Activated CD8-positive, alpha-beta memory T cell treated with anti-CD3 and anti-CD28 coated beads, Interleukin-2, amount 50 U/mL, for 1 hour (primary cell): Measurements from ENCODE around the gene IGFL3.
"Not testable (repeated sequence)": the region's sequence is repeated elsewhere in the genome, so short reads cannot be mapped to it uniquely, and the experiment has no call there.

Experiments
- DNase-seq: peaks from one replicate; pipeline ENCODE4 v3.0.0-alpha.2; 2020; ENCODE audit errors: extremely low read depth

IGFL3 gene

DNA sequence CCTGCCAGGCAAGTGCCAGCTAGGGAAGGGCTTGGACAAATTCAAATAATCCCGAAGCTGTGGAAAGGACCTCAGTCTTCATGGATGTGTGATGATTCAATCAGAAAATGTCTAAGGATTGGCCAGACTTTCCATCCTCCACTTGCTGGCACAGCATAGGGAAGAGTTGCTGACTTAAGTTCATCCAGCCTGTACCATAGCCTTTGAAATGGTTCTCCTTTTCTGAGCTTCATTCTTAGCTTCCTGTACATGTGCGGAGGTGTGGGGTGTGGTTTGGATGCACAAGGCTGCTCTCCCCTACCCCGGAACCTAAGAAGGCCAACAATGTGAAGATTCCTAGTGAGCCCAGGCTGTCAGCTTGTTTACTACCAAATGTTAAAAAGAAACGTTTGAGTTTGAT, 959 bp upstream of the IGFL3 start:
- DNase-seq: no peak

DNA sequence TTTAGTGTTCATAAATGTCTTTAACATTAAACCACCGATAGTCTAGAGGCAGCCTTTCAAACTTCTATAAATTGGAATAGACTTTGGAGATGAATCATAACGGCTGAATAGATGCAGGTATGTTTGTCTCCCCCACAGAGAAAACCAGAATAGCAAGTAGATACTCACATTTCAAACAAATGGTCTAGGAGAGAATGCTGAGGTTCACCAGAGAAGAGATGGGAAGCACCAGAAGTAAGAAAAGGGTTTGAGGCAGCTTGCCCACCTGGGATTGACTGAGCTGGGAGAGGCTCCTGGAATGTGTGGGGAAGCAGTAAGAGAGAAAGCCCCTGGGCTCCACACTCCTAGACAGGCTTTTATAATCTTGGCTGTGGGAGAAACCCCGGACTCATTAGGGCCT, 6.4 kb downstream of the IGFL3 start:
- no peak for DNase-seq

- no peak for DNase-seq
Measured at GRCh38 chr19:46116121-46116520, 8.4 kb downstream of the IGFL3 start.

- no peak for DNase-seq
Measured at GRCh38 chr19:46115396-46116106, 8.9 kb downstream of the IGFL3 start.

- DNase-seq: no peak
Measured at GRCh38 chr19:46113726-46114125, 10.8 kb downstream of the IGFL3 start.

DNA sequence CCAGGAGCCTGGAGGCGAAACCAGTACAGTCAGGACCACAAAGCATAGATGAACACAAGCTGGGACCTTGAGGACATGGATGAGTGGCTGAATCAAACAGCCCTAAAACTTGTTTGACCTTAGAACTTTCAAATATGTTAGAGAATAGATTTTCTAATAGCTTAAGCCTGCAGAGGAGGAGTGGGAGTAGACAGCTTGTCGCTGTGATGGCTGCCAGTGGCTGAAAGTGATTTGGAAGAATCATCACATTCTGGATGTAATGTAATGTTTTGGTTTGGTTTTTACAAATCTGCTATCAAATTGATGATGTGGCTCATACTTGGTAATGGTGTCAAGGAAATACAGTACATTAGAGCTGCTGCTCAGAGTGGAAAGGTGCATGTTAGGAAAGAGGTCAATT, 12.0 kb downstream of the IGFL3 start:
- no peak for DNase-seq

DNA sequence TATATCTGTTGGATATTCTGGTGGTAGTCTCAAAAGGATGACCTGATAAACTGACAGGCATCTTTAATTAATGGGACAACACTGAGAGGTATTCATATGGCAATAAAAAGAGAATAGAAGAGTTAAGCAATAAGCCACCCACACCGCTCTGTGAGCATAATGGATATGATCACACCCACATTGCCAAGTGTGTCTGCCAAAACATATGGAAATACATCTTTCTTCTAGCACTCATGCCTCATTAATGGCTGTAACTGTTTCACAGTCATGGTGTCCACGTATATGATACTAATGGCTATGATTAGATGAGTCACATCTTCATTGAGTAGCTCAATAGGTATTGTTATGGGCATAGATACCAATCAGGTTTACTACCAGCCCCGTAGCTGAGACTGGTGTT, 13.1 kb downstream of the IGFL3 start:
- DNase-seq: no peak

- no peak for DNase-seq
Measured at GRCh38 chr19:46109876-46110275, 14.6 kb downstream of the IGFL3 start.

DNA sequence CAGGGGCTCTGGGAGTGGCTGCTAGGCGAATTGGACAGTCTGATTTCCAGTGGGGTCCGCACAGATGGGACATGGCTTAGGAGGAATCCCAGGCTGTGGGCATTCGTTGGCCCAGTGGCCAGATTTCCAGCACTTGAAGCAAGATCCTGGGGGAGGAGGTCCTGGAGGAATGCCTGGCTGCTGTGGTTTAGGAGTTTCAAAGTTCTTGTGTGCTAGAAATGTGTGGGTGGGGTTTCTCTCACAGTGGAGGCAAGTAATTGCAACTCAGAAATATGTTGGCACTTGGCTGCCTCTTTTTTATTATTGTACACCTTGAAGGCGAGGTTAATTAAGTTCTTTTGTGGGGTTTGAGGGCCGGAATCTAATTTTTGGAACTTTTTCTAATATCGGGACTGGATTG, 17.1 kb downstream of the IGFL3 start:
- DNase-seq: no peak

GRCh38 chr19:46102333-46102732, 22.2 kb downstream of the IGFL3 start:
- DNase-seq: not testable (repeated sequence)

- no peak for DNase-seq
Measured at GRCh38 chr19:46101293-46101692, 23.2 kb downstream of the IGFL3 start.

DNA sequence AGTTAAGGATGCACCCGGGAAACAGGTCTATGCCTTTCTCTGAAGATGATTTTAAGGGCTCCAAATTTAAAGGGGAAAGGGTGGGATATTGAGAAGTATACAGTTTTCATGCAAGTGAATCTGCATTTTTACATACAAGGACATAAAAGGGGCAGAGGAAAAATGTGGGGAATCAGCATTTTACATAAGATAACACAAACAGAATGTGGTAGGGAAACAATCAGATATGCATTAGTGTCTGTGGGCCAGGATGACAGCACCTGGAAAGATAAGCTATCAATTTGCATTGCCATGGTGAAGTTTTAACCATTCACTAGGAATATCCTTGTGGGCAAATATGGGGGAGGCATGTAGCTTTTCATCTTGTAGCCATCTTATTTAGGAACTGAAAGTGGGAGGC, 24.1 kb downstream of the IGFL3 start:
- DNase-seq: no peak

- no peak for DNase-seq
Measured at GRCh38 chr19:46090444-46090843, 34.0 kb downstream of the IGFL3 start.

DNA sequence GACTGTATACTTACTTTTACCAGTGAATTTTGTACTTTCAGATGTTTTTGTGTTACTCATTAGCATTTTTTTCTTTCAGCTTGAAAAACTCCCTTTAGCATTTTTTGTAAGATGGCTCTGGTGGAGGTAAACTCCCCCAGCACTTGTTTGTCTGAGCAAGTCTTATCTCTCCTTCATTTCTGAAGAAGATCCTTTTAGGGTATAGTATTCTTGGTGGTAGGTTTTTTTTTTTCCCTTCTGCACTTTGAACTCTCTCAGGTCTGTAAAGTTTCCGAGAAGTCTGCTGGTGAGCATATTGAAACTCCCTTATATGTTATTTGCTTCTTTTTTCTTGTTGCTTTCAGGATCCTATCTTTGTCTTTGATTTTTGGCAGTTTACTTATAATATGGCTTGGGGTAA, 35.1 kb downstream of the IGFL3 start:
- DNase-seq: no peak

DNA sequence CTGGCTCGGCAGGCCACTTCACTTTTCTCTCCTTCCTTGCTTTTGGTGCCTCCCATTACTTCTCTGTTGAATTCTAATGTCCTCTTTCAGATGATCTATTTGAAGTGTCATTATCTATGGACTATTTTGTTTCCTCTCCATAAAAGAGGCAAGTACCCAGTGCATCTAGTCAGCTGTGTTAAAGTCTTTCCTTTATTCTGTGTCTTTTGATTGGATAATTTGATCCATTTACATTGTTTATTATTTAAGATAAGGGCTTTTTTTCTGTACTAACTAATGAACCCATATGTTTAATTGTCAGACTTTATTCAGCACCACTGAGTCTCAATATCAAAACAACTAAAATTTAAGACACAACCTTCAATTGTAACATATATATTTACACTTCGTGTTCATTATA, 36.4 kb downstream of the IGFL3 start:
- DNase-seq: no peak

DNA sequence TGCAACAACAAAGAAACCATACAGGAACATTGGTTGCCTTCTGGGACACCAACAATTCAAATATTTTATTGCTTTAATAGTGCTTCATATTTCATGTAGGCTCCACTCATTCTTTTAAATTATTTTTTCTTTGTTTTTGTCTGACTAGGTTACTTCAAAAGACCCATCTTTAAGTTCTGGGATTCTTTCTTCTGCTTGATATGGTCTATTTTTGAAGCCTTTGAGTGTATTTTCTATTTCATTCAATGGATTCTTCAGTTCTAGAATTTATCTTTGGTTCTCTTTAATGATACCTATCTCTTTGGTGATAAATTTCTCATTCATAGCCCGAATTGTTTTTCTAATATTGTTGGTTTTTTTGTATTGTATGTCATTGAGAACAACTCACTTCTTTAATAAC, 38.6 kb downstream of the IGFL3 start:
- DNase-seq: no peak

- DNase-seq: no peak
Measured at GRCh38 chr19:46082728-46083050, 41.8 kb downstream of the IGFL3 start.

DNA sequence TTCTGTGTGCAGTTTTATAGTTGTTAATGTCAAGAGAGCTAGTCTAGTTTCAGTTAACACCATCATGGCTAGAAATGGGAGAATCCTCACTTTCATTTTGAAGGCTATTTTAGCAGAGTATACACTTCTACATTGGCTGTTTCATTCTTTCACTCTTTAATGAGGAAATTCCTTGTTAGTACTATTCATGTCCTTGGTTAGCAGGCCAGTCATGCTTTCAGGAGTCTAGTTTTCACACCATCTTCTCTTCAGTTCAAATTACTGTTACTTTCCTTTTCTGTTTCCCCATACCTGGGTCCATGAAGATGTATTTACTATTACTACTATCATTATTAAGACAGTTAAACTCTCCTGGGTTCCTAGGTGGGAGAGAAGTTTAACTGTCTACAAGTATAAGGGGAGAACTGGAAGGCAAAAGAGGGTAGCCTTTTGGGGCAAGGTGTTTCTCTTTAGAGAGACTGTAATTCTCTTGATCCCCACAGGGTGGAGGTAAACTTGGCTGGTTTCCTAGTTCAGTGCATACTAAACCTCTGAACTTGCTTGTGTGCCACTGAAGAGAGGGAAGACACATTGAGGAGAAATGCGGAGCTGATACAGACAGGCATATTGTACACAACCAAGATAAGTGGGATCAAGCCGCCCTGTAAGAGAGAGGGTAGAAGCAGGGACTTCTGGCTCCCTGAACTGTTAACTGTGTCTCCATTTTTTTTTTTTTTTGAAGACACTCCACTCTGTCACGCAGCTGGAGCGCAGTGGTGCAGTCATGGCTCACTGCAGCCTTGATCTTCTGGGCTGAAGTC, 42.4 kb downstream of the IGFL3 start:
- DNase-seq: no peak

DNA sequence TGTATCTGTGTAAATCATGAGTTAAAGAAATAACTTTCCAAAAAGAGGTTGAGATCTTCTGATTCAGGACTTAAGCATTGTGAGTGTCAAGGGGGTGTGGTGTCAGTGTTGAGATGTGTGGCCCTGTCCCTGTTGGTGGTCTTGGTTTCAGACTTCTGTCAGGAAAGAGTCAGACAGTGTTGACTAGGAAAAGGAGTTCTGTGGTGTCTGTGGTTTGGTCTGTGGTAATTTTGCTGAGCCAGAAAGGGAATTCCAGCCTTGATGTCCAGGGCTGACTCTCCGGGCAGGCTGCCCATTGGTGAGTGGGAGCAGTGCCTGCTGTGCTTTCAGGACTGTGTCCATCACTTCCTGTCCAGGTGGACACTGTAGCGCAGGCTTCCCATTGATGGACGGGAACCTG, 43.9 kb downstream of the IGFL3 start:
- DNase-seq: no peak

- no peak for DNase-seq
Measured at GRCh38 chr19:46079576-46079975, 44.9 kb downstream of the IGFL3 start.

GRCh38 chr19:46078573-46079332, 45.7 kb downstream of the IGFL3 start:
- DNase-seq: not testable (repeated sequence)

DNA sequence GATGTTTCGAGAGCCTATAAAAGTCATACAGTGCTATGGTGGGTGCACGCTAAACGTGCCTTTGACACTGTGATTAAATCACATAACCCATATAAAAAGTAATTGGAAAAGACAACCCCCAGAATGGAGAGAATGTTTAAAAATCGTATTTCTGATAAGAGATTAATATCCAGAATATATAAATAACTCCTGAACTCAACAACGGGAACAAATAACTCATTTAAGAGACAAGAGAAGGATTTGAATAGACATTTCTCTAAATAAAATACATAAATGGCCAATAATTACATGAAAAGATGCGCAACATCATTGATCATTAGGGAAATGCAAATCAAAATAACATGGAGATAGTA, 46.7 kb downstream of the IGFL3 start:
- DNase-seq: no peak
